HG03469 (cell line): ENCODE results near the gene CD63.

Experiments used
- ATAC-seq: cut with Tn5 transposase; IDR thresholded peaks from one replicate; pipeline ENCODE4 v1.9.1; 2021; ENCODE audit warnings: mild to moderate bottlenecking, moderate library complexity, moderate number of reproducible peaks; ENCODE audit not compliant: unreplicated experiment

Gene CD63

DNA sequence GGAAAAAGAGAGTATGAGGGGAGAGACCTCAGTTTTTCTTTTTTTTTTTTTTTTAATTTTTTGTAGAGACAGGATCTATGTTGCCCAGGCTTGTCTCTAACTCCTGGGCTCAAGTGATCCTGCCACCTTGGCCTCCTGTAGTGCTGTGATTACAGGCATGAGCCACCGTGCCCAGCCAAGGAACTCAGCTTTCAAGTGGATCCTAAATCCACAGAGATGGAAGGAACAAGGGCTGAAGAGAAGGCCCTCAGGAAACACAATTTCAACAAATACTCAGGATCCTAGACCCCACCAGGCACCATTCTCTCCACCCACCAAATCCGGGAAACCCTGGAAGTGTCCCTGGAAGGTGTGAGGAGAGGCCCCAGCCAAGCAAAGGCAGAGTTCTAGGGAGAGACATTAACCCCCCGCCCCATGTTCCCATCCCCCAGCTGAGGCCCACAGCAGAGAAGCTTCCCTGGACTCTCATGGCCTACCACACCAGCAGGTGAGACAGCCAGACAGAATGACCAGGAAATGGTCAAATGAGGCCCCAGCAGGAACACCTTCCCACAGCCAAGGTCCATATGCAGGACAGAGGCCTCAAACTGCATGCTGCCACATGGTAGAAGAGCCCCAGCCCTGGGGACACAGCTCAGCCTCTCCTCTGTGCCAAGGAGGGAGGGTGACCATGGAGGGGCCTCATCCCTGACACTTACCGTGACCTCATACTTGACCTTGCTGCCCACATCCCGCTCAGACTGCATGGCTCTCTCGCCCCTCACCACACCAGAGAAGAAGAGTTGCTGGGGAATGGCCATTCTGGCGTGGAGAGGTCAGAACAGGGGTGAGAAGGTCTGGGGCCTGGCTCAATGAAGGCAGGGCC, 35.3 kb downstream of the CD63 start:
- no peak for ATAC-seq

DNA sequence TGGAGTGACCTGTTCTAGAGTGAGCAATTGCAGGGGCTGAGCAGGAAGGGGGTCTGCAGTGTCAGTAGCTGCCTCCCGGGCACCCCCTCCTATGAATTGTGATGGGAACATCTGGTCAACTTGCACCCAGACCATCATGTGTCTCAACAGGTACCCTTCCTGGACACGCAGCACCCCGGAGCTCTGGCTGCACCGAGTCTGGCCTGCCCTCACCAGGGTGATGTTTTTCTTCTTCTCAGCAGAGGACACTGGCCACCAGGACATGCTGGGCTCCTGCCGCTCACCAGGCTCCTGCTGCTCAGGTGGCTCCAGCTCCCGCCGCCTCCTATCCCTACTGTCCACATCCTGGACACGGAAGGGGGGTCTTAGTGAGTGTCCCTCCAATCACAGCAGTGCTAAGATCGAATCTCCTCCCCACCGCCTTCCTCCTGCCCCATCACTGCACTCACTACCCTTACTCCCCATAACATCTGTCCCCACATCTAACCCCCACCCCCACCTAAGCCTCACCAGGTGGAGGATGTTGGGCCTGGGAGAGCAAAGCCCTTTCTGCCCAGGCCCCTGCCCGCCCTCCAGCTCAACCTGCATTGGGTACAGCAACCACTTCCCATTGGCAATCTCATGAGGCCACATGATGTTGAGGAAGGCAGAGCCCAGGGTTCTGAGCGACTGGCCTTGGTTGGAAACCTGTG, 36.0 kb downstream of the CD63 start:
- no peak for ATAC-seq

DNA sequence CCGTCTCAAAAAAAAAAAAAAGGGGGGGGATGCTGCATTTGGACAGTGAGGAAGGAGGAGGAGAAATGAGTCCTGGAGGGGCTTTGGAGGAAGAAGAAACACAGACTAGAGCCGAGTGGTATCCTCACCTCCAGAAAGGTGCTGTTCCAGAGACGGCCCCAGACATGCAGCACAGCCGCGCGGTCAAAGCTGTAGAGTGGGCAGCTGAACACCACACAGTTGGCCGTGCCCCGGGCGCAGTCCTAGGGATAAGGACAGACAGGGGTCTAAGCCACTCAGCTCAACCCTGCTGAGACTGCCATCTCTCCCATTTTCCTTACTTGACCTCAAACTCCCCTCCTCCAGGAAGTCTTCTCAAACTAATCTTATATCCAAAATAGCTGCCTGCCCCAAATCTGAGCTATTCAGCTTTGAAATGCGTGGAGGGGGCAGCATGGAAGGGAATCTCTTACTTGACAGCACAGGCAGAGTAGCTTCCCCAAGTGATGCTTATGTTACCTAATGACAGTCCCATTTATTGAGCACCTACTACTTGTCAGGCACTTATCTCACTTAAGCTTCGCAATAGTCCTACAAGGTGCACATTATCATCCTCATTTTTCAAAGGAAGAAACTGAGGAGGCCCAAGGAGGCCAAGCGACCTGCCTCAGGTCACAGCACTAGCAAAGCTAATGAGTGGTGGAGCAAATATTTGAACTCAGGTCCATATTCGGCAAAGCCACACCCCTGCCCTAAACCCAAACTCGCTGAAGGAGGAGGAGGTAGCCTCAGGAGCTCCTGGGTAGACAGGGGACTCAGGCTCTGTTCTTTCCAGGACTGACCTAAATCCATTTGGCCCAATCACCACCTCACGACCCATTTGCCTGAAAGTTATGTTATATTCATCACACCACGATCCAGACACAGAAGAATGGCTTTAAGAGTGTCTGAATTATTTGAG, 39.8 kb downstream of the CD63 start:
- ATAC-seq = no peak

DNA sequence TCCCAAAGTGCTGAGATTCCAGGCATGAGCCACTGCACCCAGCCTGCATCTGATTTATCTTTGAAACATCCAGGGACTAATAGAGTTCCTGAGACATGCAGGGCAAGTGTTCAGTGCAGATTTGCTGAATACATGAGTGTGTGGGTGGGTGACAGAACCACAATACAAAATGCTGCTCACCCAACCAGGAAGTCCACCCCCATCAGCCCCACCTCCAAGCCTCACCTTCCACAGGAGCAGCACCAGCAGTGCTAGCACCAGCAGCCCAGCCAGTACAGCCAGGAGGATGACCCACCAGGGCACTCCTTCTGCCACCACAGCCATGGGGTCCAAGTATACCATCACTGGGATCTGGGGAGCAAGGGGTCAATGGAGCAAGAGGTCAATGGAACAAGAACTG, 41.1 kb downstream of the CD63 start:
- ATAC-seq = no peak

DNA sequence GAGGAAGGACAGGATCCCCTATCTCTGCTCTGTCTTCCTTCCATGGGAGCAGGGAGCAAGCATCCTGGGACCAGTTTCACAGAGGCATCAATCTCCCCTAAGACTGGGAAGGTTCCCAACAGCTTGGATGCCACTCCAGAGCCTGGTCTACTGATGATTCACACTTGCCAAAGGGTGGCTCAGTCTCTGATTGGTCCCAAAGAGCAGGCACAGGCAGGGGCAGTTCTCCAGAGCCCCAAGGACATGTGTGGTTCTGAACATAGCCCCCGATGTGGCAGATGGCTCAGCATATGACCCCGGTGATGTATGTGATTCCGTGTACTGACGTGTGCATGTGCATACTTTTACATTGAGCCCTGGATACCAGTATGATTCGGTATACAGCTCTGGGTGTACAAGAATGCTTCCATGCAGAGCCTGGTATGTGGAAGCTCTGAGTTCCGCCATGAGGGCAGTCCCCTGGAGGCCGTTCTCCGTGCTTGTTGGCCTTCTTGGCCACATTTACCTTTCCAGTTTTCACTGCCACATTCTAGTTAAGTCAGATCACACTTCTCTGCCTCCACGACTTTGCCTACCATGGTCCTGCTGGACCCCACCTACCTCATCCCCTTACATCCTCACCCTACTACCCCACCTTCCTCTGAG, 42.3 kb downstream of the CD63 start:
- ATAC-seq = no peak

DNA sequence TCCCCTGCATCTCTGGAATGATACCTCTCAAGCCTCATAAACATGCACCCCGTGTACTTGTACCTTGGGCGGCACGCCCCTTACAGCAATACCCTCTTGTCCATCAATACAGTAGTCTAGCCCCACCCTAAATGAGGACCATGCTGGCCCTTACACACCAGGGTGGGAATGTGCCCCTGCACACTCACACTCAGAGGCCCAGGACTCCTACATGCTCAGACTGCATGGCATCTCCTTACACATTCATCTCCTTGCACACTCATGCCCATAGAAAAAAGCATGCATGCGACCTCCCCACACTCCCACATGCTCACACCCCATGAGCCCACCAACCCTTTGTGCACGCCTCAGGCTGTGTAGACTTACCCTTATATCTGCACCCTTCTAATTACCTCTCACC, 43.1 kb downstream of the CD63 start:
- ATAC-seq = no peak

DNA sequence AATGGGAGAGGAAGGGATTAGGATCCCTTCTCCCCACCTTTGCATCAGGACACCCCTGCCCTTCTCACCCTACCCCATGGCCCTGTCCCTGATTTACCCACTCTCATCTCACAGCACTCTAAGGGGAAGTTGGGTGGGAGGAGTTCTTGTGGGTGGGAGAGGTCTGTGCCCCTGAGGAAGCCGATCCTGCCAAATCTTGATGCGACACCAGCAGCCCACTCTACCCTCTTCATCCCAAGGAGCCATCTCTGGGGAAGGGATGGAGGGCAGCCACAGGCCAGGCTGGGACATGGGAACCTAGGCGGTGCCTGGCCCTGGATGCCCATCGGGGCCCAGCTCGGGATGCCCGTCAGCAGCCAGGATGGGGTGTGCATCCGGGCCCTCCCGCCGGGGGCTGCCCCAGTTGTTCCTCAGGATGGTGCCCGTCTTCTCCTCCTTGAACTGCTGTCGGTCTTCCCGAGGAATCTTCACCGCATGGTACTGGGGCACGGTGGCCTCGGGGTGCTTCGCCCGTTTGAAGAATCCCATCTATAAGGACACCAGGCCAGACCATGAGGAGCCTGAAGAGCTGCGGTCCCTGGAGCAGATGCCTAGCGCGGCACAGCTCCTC, 43.9 kb downstream of the CD63 start:
- ATAC-seq = no peak

DNA sequence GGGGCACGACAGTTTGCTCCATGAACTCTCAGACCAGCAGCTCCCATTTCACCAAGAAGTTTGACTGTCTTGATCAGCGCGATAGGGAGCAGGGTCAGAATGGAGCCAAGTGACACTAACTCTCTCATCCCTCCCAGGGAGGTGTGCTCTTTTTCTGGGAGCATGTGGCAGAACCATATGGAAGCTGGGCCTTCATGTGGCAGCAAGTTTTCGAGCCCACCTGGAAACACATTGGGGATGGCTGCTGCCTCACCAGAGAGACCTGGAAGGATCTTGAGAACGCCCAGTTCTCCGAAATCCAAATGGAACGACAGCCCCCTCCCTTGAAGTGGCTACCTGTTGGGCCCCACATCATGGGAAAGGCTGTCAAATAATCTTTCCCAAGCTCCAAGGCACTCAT, 45.1 kb downstream of the CD63 start:
- no peak for ATAC-seq

DNA sequence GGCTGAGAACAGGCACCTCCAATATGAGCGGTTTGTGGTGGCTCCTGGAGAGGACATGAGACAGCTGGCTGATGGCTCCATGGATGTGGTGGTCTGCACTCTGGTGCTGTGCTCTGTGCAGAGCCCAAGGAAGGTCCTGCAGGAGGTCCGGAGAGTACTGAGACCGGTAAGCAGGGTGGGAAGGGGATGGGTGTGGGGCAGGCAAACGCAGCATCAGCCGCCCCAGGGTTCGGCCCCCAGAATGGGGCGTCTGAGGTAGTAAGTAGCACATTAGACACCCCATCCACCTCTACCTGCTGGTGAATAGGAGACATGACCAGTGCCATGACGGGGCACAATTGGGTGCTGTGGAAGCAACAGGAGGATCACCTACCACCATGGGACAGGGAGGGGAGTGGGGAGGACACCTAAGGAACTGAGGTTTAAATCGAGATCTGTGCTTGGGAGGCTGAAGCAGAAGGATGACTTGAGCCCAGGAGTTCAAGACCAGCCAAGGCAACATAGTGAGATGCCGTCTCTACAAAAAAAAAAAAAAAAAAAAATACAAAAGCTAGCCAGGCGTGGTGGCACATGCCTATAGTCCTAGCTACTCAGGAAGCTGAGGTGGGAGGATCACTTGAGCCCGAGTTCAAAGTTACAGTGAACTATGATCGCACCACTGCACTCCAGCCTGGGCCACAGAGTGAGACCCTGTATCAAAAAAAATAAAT, 46.6 kb downstream of the CD63 start:
- ATAC-seq = no peak

DNA sequence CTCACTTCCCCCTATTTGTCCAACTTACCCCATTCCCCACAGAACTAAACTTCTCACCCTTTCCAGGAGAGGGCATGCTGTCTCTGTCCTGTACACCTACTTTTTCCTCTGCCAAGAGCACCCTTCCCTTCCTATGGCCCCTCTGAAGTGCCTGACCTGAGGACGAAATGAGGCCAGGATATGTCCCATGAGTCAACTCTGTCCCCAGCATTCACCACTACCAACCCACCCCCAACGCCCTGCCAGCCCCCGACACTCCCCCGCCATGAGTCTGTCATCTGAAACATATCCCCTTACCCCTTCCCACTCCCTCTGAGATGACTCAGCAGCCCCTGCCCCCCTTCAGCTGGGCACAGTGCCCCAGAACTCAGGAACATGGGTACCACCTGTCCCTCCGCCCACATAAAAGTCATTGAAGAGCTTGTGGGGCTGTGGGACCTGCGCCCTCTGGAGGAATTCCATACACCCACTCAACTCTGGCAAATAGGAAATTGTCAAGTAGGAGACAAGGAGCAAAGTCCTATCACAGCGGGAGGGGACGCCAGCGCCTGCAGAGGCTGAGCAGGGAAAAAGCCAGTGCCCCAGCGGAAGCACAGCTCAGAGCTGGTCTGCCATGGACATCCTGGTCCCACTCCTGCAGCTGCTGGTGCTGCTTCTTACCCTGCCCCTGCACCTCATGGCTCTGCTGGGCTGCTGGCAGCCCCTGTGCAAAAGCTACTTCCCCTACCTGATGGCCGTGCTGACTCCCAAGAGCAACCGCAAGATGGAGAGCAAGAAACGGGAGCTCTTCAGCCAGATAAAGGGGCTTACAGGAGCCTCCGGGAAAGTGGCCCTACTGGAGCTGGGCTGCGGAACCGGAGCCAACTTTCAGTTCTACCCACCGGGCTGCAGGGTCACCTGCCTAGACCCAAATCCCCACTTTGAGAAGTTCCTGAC, 47.4 kb downstream of the CD63 start:
- no peak for ATAC-seq

DNA sequence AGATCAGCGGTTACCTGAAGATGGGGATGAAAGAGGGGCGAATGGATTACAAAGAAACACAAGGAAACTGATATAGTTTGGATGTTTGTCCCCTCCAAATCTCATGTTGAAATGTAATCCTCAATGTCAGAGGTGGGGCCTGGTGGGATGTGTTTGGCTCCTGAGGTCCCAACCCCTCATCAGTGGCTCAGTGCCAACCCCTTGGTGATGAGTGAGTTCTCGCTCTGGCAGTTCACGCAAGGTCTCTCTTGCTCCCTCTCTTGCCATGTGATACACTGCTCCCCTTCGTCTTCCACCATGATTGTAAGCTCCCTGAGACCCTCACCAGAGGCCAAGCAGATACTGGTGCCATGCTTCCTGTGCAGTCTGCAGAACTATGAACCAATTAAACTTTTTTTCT, 49.1 kb downstream of the CD63 start:
- ATAC-seq = no peak

DNA sequence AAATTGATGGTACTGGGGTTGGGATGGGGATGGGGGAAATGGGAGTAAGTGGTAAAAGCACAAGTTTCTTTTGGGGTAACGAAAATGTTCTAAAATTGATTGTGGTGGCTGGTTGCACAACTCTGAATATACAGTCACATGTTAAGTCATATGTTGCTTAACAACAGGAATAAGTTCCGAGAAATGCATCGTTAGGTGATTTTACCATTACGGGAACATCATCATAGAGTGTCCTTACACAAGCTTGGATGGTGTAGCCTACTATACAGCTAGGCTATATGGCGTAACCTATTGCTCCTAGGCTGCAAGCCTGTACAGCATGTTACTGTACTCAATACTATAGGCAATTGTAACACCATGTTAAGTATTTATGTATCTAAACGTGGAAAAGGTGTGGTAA, 52.1 kb downstream of the CD63 start:
- ATAC-seq = no peak

DNA sequence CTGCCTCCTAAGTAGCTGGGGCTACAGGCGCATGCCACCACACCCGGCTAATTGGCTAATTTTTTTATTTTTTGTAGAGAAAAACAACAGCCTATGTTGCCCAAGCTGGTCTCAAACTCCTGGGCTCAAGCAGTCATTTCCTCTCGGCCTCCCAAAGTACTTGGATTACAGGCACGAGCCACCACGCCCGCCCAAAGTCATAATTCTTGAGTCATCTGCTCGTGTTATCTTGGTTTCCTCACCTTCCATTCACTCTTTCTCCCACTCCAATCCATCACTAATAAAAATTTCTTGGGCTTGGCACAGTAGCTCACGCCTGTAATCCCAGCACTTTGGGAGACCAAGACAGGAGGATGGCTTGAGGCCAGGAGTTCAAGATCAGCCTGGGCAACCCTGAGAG, 53.1 kb downstream of the CD63 start:
- no peak for ATAC-seq
